Measurements from ENCODE around the gene AP2M1. TPM values are rescaled to one million over a fixed set of nuclear protein-coding genes. Genes with fewer than 3 reads are reported as not detected.

AP2M1 gene
- total and polyA plus RNA-seq, 2 of the 13 experiments (the other 11 are each of a cell fraction or from before 2014, with no cell fraction given): 126 to 146 TPM

GRCh38 chr3:184230081-184230602 lies 55.5 kb downstream of the AP2M1 start (continued):
- 0 out of 2 replicates have a peak, but pooled peaks have one; percentile 42 for TF ChIP-seq NR0B2 (CRISPR knock-in tag; IDR thresholded peaks at IDR 0.05)
- no peak for TF ChIP-seq TARDBP (CRISPR knock-in tag; IDR thresholded peaks at IDR 0.05)
- peak; percentile 82; the same call in 1 of the 2 replicates for TF ChIP-seq TFAP4 (IDR thresholded peaks at IDR 0.05; ENCODE audit: borderline replicate concordance, low read depth)
- 0 out of 2 replicates have a peak, but pooled peaks have one; percentile 14 for TF ChIP-seq POGK (CRISPR knock-in tag; conservative IDR thresholded peaks at IDR 0.05)
- TF ChIP-seq ZNF563 (CRISPR knock-in tag; IDR thresholded peaks at IDR 0.05): peak; percentile 49; the same call in 1 of the 2 replicates
- no peak for TF ChIP-seq ZNF18 (CRISPR knock-in tag; IDR thresholded peaks at IDR 0.05; ENCODE audit: insufficient replicate concordance)
- TF ChIP-seq KLF13 (CRISPR knock-in tag; IDR thresholded peaks at IDR 0.05): no peak
